ENCODE results near the gene IGFLR1. TPM values are rescaled to one million over a fixed set of nuclear protein-coding genes. Genes with fewer than 3 reads are reported as not detected.

Gene IGFLR1
- total RNA-seq, 1 donor from 2014 or later: 75.2 TPM

GRCh38 chr19:35714601-35715354 is 27.5 kb downstream of the IGFLR1 start:
- Mint-ChIP-seq H3K27me3 (no peaks in the 10 kb centered on the region), H3K27ac (peak overlapping the region; percentile 96), H3K36me3 (ENCODE audit: low read depth) (peaks cover 43% of the 10 kb centered on the region), H3K4me3 (peak overlapping the region; percentile 92), H3K4me1 (peaks cover 57% of the 10 kb centered on the region), H3K9me3 (no peaks in the 10 kb centered on the region)
- intact Hi-C loops (cut with micrococcal nuclease): loop anchor here (5.0 kb wide), 2 partner anchors 87 to 167 kb away; partner anchors contain the start of genes RBM42 and TMEM147
- peak; percentile 80 for DNase-seq

GRCh38 chr19:35713904-35714495 is 28.3 kb downstream of the IGFLR1 start:
- Mint-ChIP-seq H3K27ac (peak overlapping the region; percentile 96), H3K9me3 (no peaks in the 10 kb centered on the region), H3K4me3 (peak overlapping the region; percentile 92), H3K27me3 (no peaks in the 10 kb centered on the region), H3K36me3 (ENCODE audit: low read depth) (peaks cover 39% of the 10 kb centered on the region), H3K4me1 (peaks cover 51% of the 10 kb centered on the region)
- DNase-seq: peak; percentile 66
- intact Hi-C loops (cut with micrococcal nuclease): loop anchor here (1.0 to 5.0 kb wide), 2 partner anchors 28 to 87 kb away; partner anchors contain the start of genes IGFLR1 and RBM42

- Mint-ChIP-seq H3K27me3 (no peaks in the 10 kb centered on the region), H3K27ac (peak overlapping the region; percentile 96)
- intact Hi-C loops (cut with micrococcal nuclease): loop anchor here (1.0 to 5.0 kb wide), 2 partner anchors 29 to 86 kb away; partner anchors contain the start of genes IGFLR1 and RBM42
Measured at GRCh38 chr19:35713506-35713850, 28.8 kb downstream of the IGFLR1 start.

DNA sequence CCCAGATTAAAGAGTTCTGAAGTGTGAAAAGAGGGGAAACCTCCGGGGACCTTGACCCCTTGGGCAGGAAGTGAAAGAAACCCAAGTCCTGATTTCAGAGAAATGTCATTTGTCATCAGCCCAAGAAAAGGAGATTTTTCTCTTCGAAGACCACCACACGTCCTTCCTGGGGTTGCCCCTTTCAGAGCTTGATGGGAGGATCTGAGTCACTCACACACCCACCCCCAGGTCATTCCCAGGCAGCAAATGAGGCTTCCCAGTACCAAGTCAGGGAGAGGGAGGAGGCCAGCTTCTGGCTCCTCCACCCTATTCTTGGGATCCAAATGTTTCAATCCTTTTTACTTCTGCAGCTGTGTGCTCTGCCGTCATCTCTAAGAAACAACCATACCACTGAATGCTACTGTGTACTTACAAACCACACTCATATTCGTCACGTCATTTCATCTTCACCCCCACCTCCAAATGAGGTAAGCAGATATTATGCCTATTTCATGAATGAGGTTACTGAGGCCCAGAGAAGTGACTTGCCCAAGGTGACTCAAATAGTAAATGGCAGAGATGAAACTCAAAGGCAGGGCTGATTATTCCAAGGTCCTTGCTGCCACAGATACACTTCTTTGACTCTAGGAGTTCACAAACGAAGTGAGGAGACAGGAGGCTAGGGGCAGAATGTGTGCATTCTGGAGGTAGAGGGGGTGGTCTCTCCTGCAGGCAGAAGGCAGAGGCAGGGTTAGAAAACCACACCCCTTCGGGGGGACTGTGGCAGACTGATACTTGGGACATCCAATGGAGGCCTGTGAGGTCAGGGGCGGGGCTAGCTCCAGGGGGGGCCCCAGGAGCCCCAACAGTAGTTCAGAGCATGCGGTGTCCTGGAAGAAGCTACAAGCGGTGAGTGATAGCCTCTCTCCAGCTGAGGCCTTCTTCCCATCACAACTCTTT is 29.4 kb downstream of the IGFLR1 start:
- Mint-ChIP-seq H3K36me3 (ENCODE audit: low read depth) (peaks cover 37% of the 10 kb centered on the region), H3K27ac (peak overlapping the region; percentile 96), H3K4me1 (peaks cover 48% of the 10 kb centered on the region), H3K9me3 (no peaks in the 10 kb centered on the region), H3K4me3 (peak overlapping the region; percentile 92), H3K27me3 (no peaks in the 10 kb centered on the region)
- peak; percentile 90 for DNase-seq
- intact Hi-C loops (cut with micrococcal nuclease): loop anchor here (1.0 to 5.0 kb wide), 2 partner anchors 29 to 86 kb away; partner anchors contain the start of genes IGFLR1 and RBM42

More at GRCh38 chr19:35713506-35713850, 28.8 kb downstream of the IGFLR1 start:
- peaks cover 48% of the 10 kb centered on the region for H3K4me1 Mint-ChIP-seq
- peak overlapping the region; percentile 92 for H3K4me3 Mint-ChIP-seq
- no peak for DNase-seq
- H3K36me3 Mint-ChIP-seq (ENCODE audit: low read depth): peaks cover 37% of the 10 kb centered on the region
- no peaks in the 10 kb centered on the region for H3K9me3 Mint-ChIP-seq

- peak overlapping the region; percentile 65 for H3K4me3 Mint-ChIP-seq
- H3K4me1 Mint-ChIP-seq: peaks cover 42% of the 10 kb centered on the region
- peak; percentile 89 for DNase-seq
- H3K27me3 Mint-ChIP-seq: no peaks in the 10 kb centered on the region
- no peaks in the 10 kb centered on the region for H3K9me3 Mint-ChIP-seq
- H3K36me3 Mint-ChIP-seq (ENCODE audit: low read depth): peaks cover 26% of the 10 kb centered on the region
- H3K27ac Mint-ChIP-seq: peak overlapping the region; percentile 96
- intact Hi-C loops (cut with micrococcal nuclease): loop anchor here (1.0 to 5.0 kb wide), 3 partner anchors 9 to 84 kb away; partner anchors contain the start of gene RBM42
Measured at GRCh38 chr19:35710784-35711723, 31.2 kb downstream of the IGFLR1 start.

DNA sequence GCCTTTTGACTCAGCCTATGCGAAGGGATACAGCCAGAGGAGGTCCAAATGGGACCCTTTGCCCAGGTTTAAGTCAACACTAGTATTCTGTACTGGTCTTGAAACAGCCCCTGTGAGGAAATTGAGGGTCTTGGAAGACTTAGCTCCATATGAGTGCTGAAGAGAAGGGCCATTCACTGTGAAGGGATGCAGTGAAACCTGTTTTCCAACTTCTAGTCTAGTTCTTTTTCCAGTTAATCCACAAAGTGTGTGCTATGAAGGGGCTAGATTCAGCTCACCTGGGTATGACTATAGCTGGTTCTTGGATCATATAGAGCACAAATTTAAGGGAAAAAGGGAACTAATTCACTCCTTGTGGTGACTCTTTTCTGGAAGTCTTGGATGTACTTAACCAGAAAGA is 33.9 kb downstream of the IGFLR1 start:
- no peak overlapping the region for H3K27ac Mint-ChIP-seq
- peaks cover 25% of the 10 kb centered on the region for H3K4me1 Mint-ChIP-seq
- H3K27me3 Mint-ChIP-seq: no peaks in the 10 kb centered on the region
- H3K9me3 Mint-ChIP-seq: no peaks in the 10 kb centered on the region
- DNase-seq: no peak
- intact Hi-C loops (cut with micrococcal nuclease): no loop called here
- peaks cover 2% of the 10 kb centered on the region for H3K36me3 Mint-ChIP-seq (ENCODE audit: low read depth)
- H3K4me3 Mint-ChIP-seq: no peak overlapping the region

- intact Hi-C loops (cut with micrococcal nuclease): no loop called here
Measured at GRCh38 chr19:35704218-35704617, 38.0 kb downstream of the IGFLR1 start, which contains the start of gene ZBTB32. Gene ZBTB32, plus strand, starts transcription at chr19:35704558. Its CDS starts 10,069 bp downstream, at chr19:35714627.

DNA sequence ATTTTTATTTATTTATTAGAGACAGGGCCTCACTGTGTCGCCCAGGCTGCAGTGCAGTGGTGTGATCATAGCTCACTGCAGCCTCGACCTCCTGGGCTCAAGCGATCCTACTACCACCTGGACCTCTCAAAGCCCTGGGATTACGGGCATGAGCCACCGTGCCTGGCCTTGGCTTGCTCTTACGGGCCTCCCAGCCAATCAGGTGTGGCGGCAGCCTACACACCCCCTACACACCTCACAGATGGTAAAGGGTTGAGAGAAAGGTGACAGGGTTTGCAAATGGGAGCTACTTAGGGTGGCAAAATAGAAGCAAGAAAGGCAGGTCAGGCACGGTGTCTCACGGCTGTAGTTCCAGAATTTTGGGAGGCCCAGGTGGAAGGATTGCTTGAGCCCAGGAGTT is 38.9 kb downstream of the IGFLR1 start:
- Mint-ChIP-seq H3K4me3 (no peak overlapping the region), H3K9me3 (no peaks in the 10 kb centered on the region), H3K27ac (no peak overlapping the region), H3K36me3 (ENCODE audit: low read depth) (peaks cover 2% of the 10 kb centered on the region), H3K4me1 (peaks cover 7% of the 10 kb centered on the region), H3K27me3 (no peaks in the 10 kb centered on the region)
- intact Hi-C loops (cut with micrococcal nuclease): no loop called here
- no peak for DNase-seq

More at GRCh38 chr19:35704218-35704617, 38.0 kb downstream of the IGFLR1 start, which contains the start of gene ZBTB32:
- no peaks in the 10 kb centered on the region for H3K9me3 Mint-ChIP-seq
- H3K4me3 Mint-ChIP-seq: no peak within 1 kb of the TSS
- peaks cover 2% of the 10 kb centered on the region for H3K36me3 Mint-ChIP-seq (ENCODE audit: low read depth)
- H3K27me3 Mint-ChIP-seq: no peaks in the 10 kb centered on the region
- peaks cover 7% of the 10 kb centered on the region for H3K4me1 Mint-ChIP-seq
- no peak within 1 kb of the TSS for H3K27ac Mint-ChIP-seq
- DNase-seq: peak; percentile 72

GRCh38 chr19:35702223-35703012 is 39.8 kb downstream of the IGFLR1 start:
- peaks cover 7% of the 10 kb centered on the region for H3K4me1 Mint-ChIP-seq
- H3K27me3 Mint-ChIP-seq: no peaks in the 10 kb centered on the region
- peak; percentile 98 for DNase-seq
- no peaks in the 10 kb centered on the region for H3K9me3 Mint-ChIP-seq
- peaks cover 2% of the 10 kb centered on the region for H3K36me3 Mint-ChIP-seq (ENCODE audit: low read depth)
- H3K27ac Mint-ChIP-seq: peak overlapping the region; percentile 92
- intact Hi-C loops (cut with micrococcal nuclease): loop anchor here (1.0 kb wide), 2 partner anchors 9 to 15 kb away; no protein-coding TSS in a partner anchor
- H3K4me3 Mint-ChIP-seq: peak overlapping the region; percentile 89

DNA sequence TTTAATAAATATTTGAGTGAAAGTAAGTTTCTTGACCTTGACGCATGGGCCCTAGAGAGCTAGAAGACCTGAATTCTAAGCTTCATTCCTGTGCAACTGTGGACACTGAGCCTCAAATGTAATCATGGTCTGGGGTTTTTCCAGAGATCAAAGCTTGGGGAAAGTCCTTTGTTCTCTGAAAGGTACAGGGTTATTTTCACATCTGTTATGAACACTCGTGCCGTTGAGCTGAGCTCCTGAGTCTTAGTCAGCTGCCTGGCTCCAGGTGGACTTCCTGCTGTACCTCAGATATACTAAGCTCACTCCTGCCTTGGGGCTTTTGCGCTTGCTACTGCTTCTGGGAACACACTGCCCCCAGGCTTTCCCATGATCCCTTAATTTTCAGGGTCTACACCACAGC is 45.4 kb downstream of the IGFLR1 start:
- no peak overlapping the region for H3K4me3 Mint-ChIP-seq
- DNase-seq: peak; percentile 69

GRCh38 chr19:35695895-35696422 is 46.3 kb downstream of the IGFLR1 start:
- Mint-ChIP-seq H3K27me3 (no peaks in the 10 kb centered on the region), H3K4me3 (no peak overlapping the region), H3K9me3 (no peaks in the 10 kb centered on the region), H3K36me3 (ENCODE audit: low read depth) (no peaks in the 10 kb centered on the region), H3K4me1 (peaks cover 16% of the 10 kb centered on the region), H3K27ac (no peak overlapping the region)
- intact Hi-C loops (cut with micrococcal nuclease): no loop called here
- DNase-seq: no peak

More for the DNA sequence above, 45.4 kb downstream of the IGFLR1 start:
- intact Hi-C loops (cut with micrococcal nuclease): no loop called here
- no peaks in the 10 kb centered on the region for H3K36me3 Mint-ChIP-seq (ENCODE audit: low read depth)
- peaks cover 16% of the 10 kb centered on the region for H3K4me1 Mint-ChIP-seq
- no peaks in the 10 kb centered on the region for H3K9me3 Mint-ChIP-seq
- H3K27ac Mint-ChIP-seq: peak overlapping the region; percentile 48
- H3K27me3 Mint-ChIP-seq: no peaks in the 10 kb centered on the region
